ENCODE measurements around the gene AP2S1.

The AP2S1 gene

DNA sequence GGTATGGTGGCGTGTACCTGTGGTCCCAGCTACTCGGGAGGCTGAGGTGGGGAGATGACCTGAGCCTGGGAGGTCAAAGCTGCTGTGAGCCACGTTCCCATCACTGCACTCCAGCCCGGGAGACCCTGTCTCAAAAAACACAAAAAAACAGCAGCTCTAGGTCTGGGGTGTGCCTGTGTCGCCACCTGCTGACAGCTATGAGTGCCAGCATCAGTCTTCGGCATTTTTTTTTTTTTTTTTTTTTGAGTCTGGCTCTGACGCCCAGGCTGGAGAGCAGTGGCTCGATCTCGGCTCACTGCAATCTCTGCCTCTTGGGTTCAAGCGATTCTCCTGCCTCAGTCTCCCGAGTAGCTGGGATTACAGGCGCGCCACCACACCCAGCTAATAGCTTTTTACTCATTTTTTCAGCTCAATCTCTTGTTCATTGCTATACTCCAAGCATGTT is 10.1 kb downstream of the AP2S1 start:
- no peak for DNase-seq (ENCODE audit: low read depth)
- no peak overlapping the region for H3K4me3 ChIP-seq (ENCODE audit: low read depth, low read length)
- TF ChIP-seq, protein P1, sequence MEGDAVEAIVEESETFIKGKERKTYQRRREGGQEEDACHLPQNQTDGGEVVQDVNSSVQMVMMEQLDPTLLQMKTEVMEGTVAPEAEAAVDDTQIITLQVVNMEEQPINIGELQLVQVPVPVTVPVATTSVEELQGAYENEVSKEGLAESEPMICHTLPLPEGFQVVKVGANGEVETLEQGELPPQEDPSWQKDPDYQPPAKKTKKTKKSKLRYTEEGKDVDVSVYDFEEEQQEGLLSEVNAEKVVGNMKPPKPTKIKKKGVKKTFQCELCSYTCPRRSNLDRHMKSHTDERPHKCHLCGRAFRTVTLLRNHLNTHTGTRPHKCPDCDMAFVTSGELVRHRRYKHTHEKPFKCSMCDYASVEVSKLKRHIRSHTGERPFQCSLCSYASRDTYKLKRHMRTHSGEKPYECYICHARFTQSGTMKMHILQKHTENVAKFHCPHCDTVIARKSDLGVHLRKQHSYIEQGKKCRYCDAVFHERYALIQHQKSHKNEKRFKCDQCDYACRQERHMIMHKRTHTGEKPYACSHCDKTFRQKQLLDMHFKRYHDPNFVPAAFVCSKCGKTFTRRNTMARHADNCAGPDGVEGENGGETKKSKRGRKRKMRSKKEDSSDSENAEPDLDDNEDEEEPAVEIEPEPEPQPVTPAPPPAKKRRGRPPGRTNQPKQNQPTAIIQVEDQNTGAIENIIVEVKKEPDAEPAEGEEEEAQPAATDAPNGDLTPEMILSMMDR (IDR thresholded peaks at IDR 0.05; ENCODE audit: control insufficient read depth, extremely low read depth, insufficient read depth) = peak; percentile 65

DNA sequence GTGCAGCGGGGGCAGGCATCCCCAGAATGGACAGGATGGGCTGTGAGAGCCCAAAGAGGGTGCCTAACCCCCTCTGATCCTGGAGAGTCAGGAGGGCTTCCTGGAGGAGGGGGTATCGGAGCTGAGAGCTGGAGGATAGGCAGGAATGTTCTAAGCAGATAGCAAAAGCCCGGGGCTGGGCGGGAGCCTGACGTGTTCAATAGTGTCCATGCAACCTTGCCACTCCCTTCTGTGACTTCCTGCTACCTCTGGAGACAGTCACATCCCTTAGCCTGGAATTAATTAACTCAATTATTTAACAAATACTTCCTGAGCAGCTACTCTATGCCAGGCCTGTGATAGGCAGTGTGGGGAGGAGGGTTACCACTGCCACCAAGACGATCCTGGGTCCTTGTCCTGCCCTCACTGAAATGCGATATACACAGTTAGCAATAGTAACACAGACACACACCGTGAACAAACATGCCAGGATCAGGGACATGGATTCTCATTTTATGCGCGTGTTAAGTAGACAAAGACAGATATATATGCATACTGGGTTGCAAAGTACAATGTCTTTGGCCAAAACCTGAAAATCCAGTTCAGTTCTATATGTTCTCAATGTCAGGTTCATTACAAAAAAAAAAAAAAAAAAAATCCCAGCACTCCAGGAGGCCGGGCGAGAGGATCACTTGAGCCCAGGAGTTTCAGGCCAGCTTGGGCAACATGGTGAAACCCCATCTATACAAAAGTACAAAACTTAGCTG is 10.7 kb downstream of the AP2S1 start:
- TF ChIP-seq, protein P1 (IDR thresholded peaks at IDR 0.05; ENCODE audit: control insufficient read depth, extremely low read depth, insufficient read depth) = no peak
- no peak overlapping the region for H3K4me3 ChIP-seq (ENCODE audit: low read depth, low read length)
- DNase-seq (ENCODE audit: low read depth) = peak; percentile 41

DNA sequence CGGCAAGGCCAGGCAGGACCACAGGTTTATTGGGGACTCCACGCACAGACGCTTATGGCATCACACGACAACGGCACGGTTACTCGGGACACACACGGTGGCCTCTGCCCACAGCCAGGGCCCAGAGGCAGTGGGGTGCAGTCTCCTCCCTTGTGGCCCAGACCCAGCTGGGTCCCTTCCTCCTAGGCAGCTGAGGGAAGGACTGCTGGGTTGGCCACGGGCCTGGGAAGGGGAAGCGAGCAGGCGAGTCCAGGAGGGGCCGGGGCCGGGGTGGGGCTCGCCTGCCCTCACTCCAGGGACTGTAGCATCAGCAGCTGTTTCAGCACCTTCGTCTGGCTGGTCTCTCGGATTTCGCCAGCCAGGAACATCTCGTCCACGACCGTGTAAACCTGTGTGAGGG is 12.5 kb downstream of the AP2S1 start:
- TF ChIP-seq, protein P1 (IDR thresholded peaks at IDR 0.05; ENCODE audit: control insufficient read depth, extremely low read depth, insufficient read depth) = no peak
- H3K4me3 ChIP-seq (ENCODE audit: low read depth, low read length) = no peak overlapping the region
- no peak for DNase-seq (ENCODE audit: low read depth)

DNA sequence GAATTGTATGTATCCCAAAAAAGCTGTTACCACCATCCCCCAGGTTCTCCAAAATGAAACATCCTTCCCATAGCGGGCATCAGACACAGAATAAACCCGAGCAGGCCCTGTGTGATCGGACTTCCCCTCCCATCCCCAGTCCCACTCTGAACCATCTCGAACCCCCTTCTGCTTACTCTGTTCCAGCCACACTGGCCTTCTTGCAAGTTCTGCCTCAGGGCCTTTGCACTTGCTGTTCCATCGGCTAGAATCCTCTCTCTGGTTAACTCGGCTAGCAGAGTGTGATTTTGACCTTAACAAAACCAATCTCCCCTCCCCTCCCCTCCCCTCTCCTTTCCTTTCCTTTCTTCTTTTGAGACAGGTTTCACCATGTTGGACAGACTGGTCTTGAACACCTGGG is 15.7 kb downstream of the AP2S1 start:
- TF ChIP-seq, protein P1 (IDR thresholded peaks at IDR 0.05; ENCODE audit: control insufficient read depth, extremely low read depth, insufficient read depth) = no peak
- H3K4me3 ChIP-seq (ENCODE audit: low read depth, low read length) = no peak overlapping the region

DNA sequence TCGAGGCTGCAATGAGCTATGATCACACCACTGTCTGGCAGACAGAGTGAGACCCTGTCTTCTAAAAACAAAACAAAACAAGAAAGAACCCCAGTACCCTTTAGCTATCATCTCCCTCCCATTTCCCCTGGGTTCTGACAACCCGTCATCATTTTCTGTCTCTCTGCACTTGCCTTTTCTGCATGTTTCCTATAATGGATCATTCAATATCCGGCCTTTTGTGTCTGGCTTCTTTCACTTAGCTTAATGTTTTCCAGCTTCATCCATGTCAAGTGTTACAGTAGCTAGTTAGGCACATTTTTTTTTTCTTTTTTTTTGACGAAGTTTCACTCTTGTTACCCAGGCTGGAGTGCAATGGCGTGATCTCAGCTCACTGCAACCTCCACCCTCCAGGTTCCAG is 16.5 kb downstream of the AP2S1 start:
- H3K4me3 ChIP-seq (ENCODE audit: low read depth, low read length) = no peak overlapping the region
- DNase-seq (ENCODE audit: low read depth) = no peak
- TF ChIP-seq, protein P1 (IDR thresholded peaks at IDR 0.05; ENCODE audit: control insufficient read depth, extremely low read depth, insufficient read depth) = no peak

More for the DNA sequence above, 15.7 kb downstream of the AP2S1 start:
- DNase-seq (ENCODE audit: low read depth) = no peak

DNA sequence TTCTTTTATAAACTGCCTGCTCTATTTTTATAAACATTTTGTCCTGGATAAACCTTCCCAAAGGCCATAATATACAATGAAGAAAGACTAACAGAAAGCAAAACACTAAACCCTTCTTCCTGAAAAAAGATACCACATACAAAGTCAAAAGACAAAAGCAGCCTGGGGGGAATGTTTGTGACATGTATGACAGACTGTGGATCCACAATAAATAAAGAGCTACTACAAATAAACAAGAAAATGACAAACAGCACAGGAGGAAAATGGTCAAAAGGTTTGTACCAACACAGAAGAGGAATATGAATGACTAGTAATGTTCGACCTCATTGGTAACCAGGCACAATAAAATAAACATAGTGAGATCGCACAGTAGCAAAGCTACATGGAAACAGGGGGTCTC is 19.8 kb downstream of the AP2S1 start:
- TF ChIP-seq, protein P1 (IDR thresholded peaks at IDR 0.05; ENCODE audit: control insufficient read depth, extremely low read depth, insufficient read depth) = no peak
- DNase-seq (ENCODE audit: low read depth) = no peak
- H3K4me3 ChIP-seq (ENCODE audit: low read depth, low read length) = no peak overlapping the region

DNA sequence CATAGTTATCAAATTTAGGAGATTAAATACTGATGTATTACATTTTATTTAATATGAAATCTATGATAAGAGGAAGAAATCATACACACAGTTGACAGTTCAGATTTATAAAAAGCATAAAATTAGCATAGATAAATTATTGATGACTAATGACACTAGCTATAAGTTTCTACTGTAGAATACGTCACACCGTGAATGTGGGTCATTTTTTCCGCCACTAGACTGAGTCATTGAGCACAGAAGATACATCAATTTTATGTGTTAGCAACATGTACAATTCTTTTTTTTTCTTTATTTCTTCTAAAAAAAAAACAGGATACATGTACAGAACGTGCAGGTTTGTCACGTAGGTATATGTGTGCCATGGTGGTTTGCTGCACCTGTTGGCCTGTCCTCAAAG is 22.2 kb downstream of the AP2S1 start:
- TF ChIP-seq, protein P1 (IDR thresholded peaks at IDR 0.05; ENCODE audit: control insufficient read depth, extremely low read depth, insufficient read depth) = no peak
- no peak overlapping the region for H3K4me3 ChIP-seq (ENCODE audit: low read depth, low read length)
- no peak for DNase-seq (ENCODE audit: low read depth)
